Prostate gland (tissue), 2 donors: Measurements from ENCODE around the gene MAGI2.

Experiments
- CTCF ChIP-seq, 4 experiments: fragments of 200-600 bp in 2 of 4; fragments of 450-650 bp in 2 of 4; sonication (generic) in 2 of 4; IDR thresholded peaks; 1 replicate in 3 of 4; 2 replicates in 1 of 4; pipeline ENCODE4 v1.5.1; 2016 to 2019; ENCODE audit warnings: antibody characterized with exemption in 4 of 4, mild to moderate bottlenecking in 2 of 4, moderate library complexity in 2 of 4
- POLR2A ChIP-seq: fragments of 450-650 bp; IDR thresholded peaks from one replicate; pipeline ENCODE4 v1.6.1; 2016; ENCODE audit warnings: antibody characterized with exemption, mild to moderate bottlenecking
- POLR2AphosphoS5 ChIP-seq: sonication (generic); formaldehyde crosslinking; IDR thresholded peaks from one replicate; pipeline ENCODE4 v1.6.1; 2017; ENCODE audit warnings: antibody characterized with exemption

- no peak for TF ChIP-seq POLR2A
- TF ChIP-seq CTCF (IDR thresholded peaks at IDR 0.05): no peak
- no peak for TF ChIP-seq POLR2AphosphoS5
These were observed 232.3 kb downstream of the MAGI2 start for GRCh38 chr7:79221211-79221610.
